Activated T-helper 9 cell treated with anti-CD3 and anti-CD28 coated beads, Interleukin-2, amount 50 U/mL, for 16 hours (primary cell): ENCODE results near the gene MED27.
"Not testable (repeated sequence)": the region's sequence is repeated elsewhere in the genome, so short reads cannot be mapped to it uniquely, and the experiment has no call there.

Experiments
- DNase-seq: peaks from one replicate; pipeline ENCODE4 v3.0.0-alpha.2; 2020; ENCODE audit warnings: low read depth

Gene MED27

GRCh38 chr9:132018957-132019405 is 60.7 kb downstream of the MED27 start:
- DNase-seq: no peak

- no peak for DNase-seq
These were observed 63.2 kb downstream of the MED27 start for GRCh38 chr9:132016456-132016855.

- no peak for DNase-seq
These were observed 63.8 kb downstream of the MED27 start for GRCh38 chr9:132015866-132016265.

- no peak for DNase-seq
These were observed 65.4 kb downstream of the MED27 start for GRCh38 chr9:132014218-132014805.

- DNase-seq: no peak
These were observed 66.8 kb downstream of the MED27 start for GRCh38 chr9:132012704-132013357.

- no peak for DNase-seq
These were observed 67.8 kb downstream of the MED27 start for GRCh38 chr9:132011896-132012295.

GRCh38 chr9:132011309-132011708 is 68.4 kb downstream of the MED27 start:
- no peak for DNase-seq

GRCh38 chr9:132010201-132010600 is 69.5 kb downstream of the MED27 start:
- DNase-seq: not testable (repeated sequence)

- no peak for DNase-seq
These were observed 70.5 kb downstream of the MED27 start for GRCh38 chr9:132008855-132009812.

- no peak for DNase-seq
These were observed 71.4 kb downstream of the MED27 start for GRCh38 chr9:132008184-132008803.

GRCh38 chr9:132007371-132008025 is 72.2 kb downstream of the MED27 start:
- DNase-seq: no peak

GRCh38 chr9:132006677-132007370 is 72.8 kb downstream of the MED27 start:
- peak; percentile 1 for DNase-seq

GRCh38 chr9:132005899-132006298 is 73.8 kb downstream of the MED27 start:
- no peak for DNase-seq

- no peak for DNase-seq
These were observed 75.3 kb downstream of the MED27 start for GRCh38 chr9:132004323-132004722.

GRCh38 chr9:132003896-132004295 is 75.8 kb downstream of the MED27 start:
- no peak for DNase-seq

- DNase-seq: no peak
These were observed 76.4 kb downstream of the MED27 start for GRCh38 chr9:132003319-132003704.

- DNase-seq: no peak
These were observed 76.9 kb downstream of the MED27 start for GRCh38 chr9:132002643-132003318.

GRCh38 chr9:132001567-132001966 is 78.1 kb downstream of the MED27 start:
- DNase-seq: no peak

- DNase-seq: no peak
These were observed 79.0 kb downstream of the MED27 start for GRCh38 chr9:132000659-132001058.

- DNase-seq: no peak
These were observed 79.7 kb downstream of the MED27 start for GRCh38 chr9:131999692-132000551.
